HG02571 (cell line): ENCODE data around the gene BMP8B.
A peak's percentile ranks its signal among the peaks of the same experiment; 100 is the strongest.
"Not testable (repeated sequence)": the region's sequence is repeated elsewhere in the genome, so short reads cannot be mapped to it uniquely, and the experiment has no call there.

ENCODE experiments used
- ATAC-seq: cut with Tn5 transposase; IDR thresholded peaks from one replicate; pipeline ENCODE4 v1.9.1; 2021; ENCODE audit warnings: mild to moderate bottlenecking, moderate library complexity; ENCODE audit not compliant: unreplicated experiment

Gene BMP8B

DNA sequence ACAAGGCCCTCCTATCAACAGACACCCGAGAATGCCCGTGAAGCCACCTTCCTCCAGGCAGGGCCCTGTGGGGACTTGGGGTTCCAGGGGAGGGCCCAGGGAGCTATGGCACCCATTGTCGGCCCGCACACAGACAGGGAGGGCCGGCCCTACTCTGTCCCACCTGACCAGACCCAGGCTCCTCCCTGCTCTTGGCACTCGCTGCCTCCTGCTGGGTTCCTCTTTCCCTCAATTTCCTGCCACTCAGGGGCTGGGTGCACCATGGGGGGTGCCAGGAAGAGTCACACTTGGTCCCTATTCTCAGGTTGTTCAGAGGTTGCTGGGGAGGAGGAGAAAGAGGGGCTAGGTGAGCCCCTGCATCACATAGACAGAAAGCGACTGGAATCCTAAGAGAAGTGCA lies 9.5 kb downstream of the BMP8B start:
- ATAC-seq: no peak

DNA sequence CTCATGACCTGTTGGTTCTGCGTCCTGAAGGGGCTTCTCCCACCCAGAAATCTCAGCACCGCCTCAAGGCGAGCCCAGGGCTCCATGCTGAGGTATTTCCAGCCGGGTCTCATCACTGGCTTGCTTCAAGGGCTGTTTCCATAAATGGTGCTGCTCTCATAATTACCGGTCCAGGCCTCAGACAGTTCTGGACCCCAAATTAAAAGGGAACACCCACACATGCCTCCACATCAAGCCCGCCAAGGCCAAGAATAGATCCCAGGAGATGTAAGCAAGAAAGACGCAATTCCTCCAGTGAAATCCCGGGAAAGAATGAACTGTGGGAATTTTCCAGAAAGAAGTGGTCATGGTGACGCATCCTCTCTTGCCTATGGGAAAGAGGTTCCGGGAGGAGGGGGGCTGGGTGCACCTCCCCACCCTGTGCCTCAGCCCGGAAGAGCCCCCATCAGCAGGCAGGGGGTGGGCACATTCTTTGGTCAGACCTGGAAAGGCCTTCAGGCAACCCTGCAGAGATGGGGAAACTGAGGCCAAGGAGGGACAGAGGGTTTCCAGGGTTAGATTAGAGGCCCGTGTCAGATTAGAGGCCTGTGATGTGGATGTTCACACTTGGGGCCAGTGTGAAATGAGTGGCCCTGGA lies 10.1 kb downstream of the BMP8B start:
- ATAC-seq: not testable (repeated sequence)

DNA sequence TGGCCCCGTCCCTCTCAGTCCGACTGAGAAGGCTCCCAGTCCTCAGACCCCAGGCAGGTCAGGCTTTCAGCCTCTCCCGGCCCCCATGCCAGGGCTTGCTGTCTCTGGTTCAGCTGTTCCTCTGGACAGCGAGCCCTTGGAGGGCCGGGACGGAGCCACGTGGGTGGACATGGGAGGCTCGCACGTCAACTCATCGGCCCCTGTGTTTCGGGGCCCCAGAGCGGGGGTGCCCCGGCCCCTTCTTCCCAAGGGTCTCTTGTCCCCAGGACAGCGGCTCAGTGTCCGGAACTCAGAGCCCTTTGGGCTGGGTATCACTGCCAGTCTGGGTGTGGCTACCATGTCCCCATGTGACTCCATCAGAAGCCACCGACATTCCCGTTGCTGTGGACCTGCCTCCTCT lies 10.8 kb downstream of the BMP8B start:
- not testable (repeated sequence) for ATAC-seq

DNA sequence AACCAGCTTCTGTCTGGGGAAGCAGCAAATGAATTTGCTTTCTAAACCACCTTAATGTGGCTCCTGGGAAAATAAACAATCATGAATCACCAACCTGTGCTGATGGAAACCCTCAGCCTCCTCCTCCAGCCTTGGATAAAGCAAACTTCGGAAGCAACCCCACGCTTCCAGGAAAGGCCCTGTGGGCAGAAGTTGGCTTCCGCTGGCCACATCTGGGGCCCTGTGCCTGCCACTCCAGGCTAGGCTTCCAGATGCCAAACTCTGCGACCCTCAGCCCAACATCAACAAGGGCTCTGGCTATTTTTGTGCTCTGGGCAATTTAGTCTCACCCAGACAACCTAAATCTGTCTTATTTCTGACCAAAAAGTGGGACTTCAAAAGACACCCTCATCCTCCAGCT lies 11.4 kb downstream of the BMP8B start:
- no peak for ATAC-seq

DNA sequence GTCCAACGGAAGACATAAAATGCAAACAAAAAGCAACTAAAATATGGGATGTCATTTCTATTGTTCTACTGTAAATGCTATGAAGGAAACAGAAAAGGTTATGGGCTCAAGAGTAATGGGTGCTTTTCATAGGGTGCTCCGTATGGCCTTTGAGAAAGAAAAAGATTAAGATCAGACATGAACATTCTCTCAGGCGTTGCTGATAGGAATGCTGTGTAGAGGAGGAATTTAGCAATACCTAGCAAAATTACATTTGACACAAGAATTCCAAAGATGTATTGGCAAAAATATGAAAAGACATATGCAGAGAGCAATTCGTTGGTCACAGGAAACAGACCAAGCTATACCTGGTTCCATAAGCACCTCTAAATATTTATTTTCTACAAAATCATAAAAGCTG lies 11.8 kb downstream of the BMP8B start:
- no peak for ATAC-seq

DNA sequence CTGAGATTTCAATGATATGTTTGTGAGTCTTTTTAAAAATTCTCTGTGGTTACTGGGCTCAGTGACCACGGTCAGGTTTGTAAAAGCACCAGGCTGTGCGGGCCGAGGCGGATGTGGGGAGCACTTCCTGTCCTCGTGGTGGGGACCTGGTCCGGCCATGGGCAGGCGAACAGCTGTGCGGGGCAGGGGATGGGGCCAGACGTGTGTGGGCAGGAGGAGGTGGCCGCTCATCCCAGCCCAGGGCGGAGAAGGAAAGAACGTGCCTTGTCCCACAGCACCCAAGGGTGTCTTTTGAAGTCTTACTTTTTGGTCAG lies 12.3 kb downstream of the BMP8B start:
- peak; percentile 58 for ATAC-seq

DNA sequence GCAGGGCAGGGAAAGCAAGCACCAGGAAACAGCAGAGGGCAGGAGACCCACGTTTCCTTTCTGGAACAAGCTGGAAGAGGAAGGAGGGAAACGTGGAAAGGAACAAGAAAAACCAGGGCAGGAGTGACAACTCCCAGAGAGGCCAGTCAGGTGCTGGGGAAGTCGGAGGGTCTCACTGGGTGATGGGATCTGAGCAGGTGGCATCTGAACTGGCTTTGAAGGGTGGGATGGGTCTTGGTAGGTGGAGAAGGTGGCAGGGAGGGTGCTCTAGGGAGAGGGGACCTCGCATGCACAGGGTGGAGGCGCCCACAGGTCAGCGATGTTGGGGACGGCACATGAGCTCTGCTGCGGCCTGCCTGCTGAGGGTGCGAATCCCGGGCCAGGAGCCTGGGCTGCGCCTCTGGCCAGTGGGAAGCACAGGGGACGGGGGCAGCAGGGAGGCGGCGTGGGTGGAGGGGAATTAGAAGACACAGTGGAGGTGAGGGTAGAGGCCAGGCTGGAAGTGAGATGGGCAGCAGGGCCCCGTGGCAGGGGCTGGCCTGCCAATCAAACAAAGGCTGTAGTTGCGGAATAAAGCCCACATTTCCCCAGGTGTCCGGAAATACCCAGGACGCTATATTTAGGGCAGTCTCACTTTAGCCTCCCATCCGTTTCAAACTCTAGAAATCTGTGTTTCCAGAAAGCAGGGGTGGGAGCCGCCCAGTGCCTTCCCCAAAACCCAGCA lies 12.8 kb downstream of the BMP8B start:
- ATAC-seq: peak; percentile 18

DNA sequence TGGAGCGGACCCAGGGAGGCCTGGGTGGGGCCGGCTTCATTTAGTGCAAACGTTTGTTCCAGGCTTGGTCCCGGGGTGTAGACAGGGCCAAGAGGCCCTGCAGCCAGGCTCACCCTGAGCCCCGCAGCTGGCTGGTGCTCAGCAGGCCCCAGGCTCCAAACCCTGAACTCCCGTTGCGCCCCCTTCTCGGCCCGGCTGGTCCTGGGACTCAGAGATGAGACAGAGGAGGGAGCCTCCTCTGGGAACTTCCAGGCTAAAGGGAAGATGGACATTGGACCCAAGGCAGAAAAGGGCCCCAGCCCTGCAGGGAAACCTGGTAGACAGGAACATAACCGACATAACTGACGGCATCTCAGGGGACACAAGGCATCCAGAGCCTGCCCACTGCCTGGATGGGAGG lies 13.5 kb downstream of the BMP8B start:
- ATAC-seq: not testable (repeated sequence)

DNA sequence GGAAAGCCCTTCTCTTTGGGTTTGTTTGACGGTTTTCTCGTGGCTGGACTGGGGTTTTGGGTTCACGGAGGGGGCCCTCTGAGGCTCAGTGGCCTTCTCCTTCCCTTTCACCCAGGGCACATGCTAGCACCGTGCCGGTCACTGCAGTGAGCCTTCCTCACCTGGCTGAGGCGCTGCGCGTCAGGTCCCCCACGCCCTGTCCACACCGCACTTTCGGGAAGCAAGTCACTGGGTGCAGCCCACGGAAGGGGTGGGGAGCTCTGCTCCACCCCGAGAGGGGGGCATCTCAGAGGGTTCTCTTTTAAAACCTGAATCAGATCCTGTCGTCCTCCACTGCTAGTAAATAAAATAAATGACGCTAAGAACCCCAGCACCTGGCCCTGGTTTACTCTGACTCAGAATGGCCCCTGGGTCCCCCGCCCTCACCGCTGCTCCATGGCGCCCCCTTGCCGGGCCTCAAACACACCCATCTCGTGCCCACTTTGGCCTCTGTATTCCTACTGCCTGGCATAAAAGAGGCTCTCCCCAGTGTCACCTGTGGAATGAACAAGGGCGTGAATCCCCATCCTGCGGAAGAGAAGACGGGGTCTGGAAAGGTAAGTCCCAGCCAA lies 15.2 kb downstream of the BMP8B start:
- ATAC-seq: not testable (repeated sequence)

DNA sequence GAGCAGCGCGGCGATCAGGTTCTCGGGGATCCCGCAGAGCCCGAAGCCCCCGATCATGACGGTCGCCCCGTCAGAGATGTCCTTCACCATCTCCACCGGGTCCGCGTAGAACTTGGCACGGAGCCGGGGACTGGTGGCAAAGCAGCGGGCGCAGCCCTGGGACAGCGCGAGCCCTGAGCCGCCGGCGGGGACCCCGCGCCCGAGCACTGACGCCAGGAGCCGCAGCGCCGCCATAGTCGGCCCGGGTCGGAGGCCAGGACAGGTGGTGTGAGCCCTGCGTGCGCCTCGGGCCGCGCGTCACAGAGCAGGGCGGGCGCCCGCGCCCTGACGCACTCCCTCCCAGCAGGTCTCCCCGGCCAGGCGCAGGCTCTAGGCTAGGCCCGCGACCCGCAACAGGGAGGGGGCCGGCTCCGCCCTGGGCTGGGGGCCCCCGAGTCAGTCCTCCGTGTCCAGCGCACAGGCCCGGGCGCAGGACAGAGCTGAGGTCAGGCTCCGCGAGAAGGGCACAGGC lies 17.6 kb downstream of the BMP8B start, which contains the start of gene OXCT2:
OXCT2 (minus strand) TSS at position 327 of the 511 bp plus-strand sequence; CDS start at position 234, 93 bp downstream.
- not testable (repeated sequence) for ATAC-seq

DNA sequence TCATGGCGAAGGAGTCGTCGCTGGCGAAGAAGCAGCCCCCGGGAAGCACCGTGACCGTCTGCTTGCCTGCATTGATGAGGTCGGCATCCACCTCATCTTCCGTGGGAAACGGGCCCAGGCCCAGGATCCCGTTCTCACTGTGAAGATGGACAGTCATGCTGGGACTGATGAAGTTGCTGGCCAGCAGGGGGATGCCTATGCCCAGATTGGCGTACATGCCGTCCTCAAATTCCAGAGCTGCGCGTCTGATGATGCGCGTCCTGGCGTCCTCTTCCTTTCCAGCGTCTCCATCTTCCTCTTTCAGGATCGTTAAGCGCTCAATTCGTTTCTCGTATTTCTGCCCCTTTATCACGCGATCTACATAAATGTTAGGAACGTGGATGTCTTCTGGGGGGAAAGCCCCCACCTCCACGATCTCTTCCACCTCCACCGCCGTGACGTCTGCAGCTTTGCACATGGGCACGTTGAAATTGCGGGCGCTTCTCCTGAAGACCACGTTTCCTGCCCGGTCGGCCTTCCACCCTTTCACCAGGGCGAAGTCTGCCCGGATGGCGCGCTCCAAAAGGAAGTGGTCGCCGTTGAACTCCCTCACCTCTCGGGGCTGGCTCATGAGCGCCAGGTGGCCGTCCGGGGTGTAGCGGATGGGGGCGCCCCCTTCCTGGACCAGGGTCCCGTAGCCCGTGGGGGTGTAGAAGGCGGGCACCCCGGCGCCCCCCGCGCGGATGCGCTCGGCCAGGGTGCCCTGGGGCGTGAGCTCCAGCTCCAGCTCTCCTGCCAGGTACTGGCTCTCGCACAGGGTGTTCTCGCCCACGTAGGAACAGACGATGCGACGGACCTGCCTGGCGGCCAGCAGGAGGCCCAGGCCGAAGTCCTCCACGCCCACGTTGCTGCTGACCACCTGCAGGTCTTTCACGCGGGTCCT lies 18.3 kb downstream of the BMP8B start:
- not testable (repeated sequence) for ATAC-seq

DNA sequence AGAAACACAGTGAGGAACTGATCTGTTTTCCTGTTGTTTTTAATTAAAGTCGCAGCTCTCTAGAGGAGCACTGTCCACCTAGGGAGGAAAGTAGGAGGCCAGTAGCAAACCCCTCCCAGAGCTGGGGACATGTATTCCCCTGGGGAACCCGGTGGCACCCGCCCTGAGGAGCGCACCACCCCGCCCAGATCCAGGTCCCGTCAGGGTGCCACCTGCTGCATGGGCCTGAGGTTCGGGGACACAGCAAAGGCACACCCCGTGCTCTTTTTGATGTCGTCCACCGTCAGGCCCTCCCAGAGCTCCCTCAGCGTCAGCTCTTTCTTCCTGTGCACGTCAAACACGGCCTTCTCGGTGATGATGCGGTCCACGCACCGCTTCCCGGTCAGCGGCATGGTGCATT lies 19.2 kb downstream of the BMP8B start:
- ATAC-seq: not testable (repeated sequence)

DNA sequence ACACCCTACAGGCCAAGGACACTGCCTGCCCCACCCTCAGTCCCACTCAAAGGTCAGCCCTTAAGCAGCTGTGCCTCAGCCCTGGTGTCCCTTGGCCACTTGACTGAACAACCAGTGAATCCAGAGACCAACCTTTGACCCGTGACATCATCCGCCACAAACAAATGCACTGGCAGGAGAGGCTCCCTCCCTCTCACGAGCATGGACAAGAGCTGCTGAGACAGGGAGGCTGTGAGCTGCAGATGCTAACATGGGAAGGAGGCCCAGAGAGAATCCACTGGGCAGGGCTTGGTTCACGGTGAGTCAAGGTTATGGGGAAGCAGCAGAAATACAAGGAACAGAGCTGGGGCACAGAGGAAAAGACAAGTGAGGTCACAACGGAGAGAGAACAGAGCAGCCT lies 22.2 kb downstream of the BMP8B start:
- ATAC-seq: not testable (repeated sequence)

DNA sequence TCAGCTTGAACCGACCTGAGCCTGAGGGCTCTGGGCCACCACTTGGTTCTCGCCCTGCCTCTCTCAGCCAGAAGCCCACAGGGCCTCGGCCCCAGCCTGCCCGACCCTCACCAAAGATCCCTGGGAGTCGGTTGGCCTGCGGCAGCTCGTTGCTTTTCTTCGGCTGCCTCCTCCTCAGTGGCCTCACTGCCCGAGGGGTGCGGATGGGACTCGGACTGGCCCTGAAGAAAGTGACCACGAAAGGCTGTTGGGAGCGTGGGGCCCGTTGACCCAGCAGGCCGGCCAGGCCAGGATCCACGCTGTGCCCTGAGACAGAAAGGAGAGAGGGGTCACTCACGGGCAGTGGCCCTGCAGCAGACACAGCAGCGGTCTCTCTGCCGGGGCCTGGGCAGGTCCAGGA lies 24.2 kb downstream of the BMP8B start:
- not testable (repeated sequence) for ATAC-seq

DNA sequence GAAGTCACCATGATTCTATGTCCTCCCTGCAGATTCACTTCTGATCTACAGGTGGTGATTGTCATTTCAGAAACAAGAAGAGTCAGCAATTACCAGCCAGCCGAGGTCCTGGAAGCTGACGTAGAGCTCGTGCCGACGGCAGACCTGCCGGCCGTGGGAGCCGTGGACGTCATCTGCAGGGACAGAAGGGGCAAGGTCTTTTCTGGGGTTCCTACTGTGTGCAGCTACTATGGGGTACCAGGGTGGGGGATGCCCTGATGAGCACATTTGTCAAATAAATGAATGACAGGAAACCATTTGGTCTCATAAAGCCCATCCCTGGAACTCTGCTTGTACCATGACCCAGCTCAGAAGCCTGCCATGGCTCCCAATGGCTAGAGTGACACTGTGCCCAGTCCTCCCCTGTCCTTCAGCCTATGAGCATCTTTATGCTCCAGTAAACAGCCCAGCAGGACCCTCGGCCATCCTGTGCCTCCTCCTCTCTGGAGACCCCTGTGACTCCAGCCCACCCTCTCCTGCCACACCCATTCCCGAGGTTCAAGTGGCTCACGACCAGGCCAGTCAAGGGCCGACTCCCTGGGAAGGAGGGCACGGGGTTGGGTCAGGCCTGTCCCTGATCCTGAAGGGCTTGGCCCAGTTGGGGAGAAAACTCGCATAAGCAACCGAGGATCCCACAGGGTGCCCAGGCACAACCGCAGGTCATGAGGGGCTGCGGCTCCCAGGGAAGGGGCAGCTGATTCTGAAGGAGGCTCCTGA lies 24.9 kb downstream of the BMP8B start:
- ATAC-seq: not testable (repeated sequence)

DNA sequence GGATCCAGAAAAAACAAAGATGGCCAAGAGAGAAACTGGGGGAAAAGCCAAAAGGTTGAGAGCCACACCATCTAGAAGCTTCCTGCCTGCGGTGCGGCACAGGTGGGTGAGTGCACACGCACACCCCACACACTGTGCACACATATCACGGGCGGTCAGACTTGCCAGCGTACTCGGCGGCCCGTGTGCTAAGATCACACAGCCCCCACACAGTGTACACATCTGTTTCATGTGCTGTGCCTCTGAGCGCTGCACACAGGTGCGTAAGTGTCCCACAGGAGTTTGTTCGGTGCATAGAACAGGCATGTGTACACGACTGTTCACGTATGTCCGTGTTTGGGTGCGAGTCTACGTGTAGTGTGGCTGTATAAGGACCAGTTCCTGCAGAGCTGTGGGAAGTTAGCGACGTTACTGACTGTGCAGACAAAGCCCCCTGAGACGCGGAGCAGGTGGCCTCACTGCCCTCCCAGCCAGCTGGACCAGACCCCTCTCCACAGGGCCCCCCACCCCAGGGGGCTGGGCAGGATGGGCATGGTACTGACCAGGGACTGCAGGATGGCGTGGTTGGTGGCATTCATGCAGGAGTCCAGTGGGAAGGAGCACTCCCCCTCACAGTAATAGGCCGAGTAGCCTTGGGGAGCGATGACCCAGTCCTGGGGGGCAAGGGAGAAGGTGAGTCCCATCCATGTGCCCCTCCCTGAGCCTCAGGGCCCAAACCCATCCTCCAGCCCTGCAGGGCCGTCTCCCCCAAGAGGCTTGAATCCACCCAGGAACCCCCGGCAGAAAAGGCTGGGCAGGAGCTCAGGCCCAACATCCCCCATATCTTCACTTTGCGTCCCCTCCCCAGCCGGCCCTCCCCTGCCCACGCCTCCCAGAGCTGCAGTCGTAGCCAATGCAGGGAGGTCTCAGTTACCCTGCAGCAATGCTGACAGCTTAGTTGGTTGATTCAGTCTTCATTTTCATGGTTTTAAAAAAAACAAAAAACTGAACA lies 25.8 kb downstream of the BMP8B start:
- ATAC-seq: no peak

DNA sequence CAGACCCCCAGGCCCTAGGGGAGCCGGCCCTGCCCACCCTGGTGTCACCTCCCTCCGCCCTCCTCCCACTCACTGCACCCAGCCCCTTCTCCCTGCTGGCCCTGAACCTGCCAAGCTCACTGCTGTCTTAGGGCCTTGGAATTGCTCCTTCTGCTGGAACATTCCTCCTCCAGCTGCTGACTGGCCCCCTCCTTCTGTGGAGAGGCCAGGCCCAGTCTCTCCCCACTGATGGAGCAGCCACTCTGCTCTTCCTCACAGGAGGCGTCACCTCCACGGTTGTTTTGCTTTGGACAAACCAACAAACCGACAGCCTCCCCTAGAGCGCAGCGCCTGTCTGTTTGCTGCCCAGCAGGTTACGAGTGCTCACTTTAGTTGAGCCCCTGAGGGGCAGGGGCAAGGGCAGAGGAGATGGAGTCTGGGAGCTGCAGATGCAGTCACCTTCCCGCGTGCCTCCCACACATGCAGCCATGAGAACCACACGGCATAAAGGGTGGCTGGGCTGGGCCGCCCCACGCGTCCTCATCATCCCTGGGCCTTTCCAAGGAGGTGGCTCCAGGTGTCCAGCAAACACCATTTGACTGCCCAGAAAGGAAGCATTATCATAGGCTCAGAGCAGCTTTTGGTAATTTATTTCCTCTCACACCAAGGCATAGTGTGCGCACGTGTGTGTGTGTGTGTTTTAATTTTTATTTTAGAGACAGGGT lies 27.0 kb downstream of the BMP8B start:
- ATAC-seq: no peak

DNA sequence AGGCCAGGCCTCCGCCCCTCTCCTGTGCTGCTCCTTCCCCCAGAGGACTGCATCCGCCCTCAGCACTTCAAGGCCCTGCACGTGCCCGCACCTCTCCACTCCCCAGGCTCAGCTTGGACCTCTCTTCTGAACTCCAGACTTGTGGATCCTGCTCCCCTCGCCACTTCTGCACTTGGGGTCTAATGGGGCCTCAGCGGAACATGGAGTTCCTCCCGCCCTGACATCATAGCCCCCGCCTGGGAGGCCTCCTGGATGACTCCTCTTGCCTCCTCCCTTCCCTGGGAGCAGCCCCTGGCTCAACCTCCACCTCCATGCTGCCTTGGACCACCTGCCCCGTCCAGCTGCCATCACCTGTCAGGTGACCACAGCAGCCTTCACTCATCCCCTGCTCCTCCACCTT lies 27.6 kb downstream of the BMP8B start:
- ATAC-seq: no peak
